ENCODE results near the gene MT1X. TPM values are rescaled to one million over a fixed set of nuclear protein-coding genes. Genes with fewer than 3 reads are reported as not detected.

Gene MT1X
- total and polyA plus RNA-seq, 2 of the 13 experiments (the other 11 are each of a cell fraction or from before 2014, with no cell fraction given), result 19.7 to 288 TPM

- no peak for TF ChIP-seq ZNF276 (CRISPR knock-in tag; IDR thresholded peaks at IDR 0.05; ENCODE audit: low read depth)
- no peak for TF ChIP-seq ZNF746 (CRISPR knock-in tag; IDR thresholded peaks at IDR 0.05)
- no peak for TF ChIP-seq ARNT (IDR thresholded peaks at IDR 0.05)
- no peak for TF ChIP-seq NFATC3 (CRISPR knock-in tag; IDR thresholded peaks at IDR 0.05)
- peak; percentile 85 for TF ChIP-seq ZNF574 (CRISPR knock-in tag; IDR thresholded peaks at IDR 0.05)
- TF ChIP-seq KDM3A (CRISPR knock-in tag; IDR thresholded peaks at IDR 0.05; ENCODE audit: low read depth), result peak; percentile 85
- TF ChIP-seq RFX3 (CRISPR knock-in tag; IDR thresholded peaks at IDR 0.05), result no peak; the same call in 1 of the 2 replicates
- peak; percentile 56; the same call in 1 of the 2 replicates for TF ChIP-seq ZNF710 (CRISPR knock-in tag; IDR thresholded peaks at IDR 0.05; ENCODE audit: borderline replicate concordance)
- TF ChIP-seq TEF (CRISPR knock-in tag; IDR thresholded peaks at IDR 0.05), result no peak
- peak; percentile 52; the same call in 1 of the 2 replicates for TF ChIP-seq RXRB (CRISPR knock-in tag; IDR thresholded peaks at IDR 0.05; ENCODE audit: borderline replicate concordance)
- no peak; the same call in 1 of the 2 replicates for TF ChIP-seq HOMEZ (CRISPR knock-in tag; IDR thresholded peaks at IDR 0.05; ENCODE audit: low read depth)
- no peak for TF ChIP-seq GFI1 (CRISPR knock-in tag; IDR thresholded peaks at IDR 0.05; ENCODE audit: borderline replicate concordance)
- no peak; the same call in 1 of the 2 replicates for TF ChIP-seq ZXDC (CRISPR knock-in tag; IDR thresholded peaks at IDR 0.05)
- TF ChIP-seq ZNF256 (CRISPR knock-in tag; conservative IDR thresholded peaks at IDR 0.05), result no peak
These were observed 47.7 kb downstream of the MT1X start, which contains the start of gene NUP93 (continued) for GRCh38 chr16:56729735-56730662.

Data from HepG2 (cell line).